Measurements from ENCODE around the gene KCNH5.

Gene KCNH5

GRCh38 chr14:62957562-62957961 is 87.7 kb downstream of the KCNH5 start:
- TF ChIP-seq CTCF (IDR thresholded peaks at IDR 0.05; ENCODE audit: borderline replicate concordance, control extremely low read depth, extremely low read depth, insufficient read depth, missing control alignments), result no peak
- in situ Hi-C loops (cut with MboI; ENCODE audit: low sequenced_read_pairs, unreplicated experiment), result no loop called here
- no peak for DNase-seq (ENCODE audit: low spot score)

GRCh38 chr14:62956413-62956812 is 88.8 kb downstream of the KCNH5 start:
- DNase-seq (ENCODE audit: low spot score), result no peak
- in situ Hi-C loops (cut with MboI; ENCODE audit: low sequenced_read_pairs, unreplicated experiment), result no loop called here

GRCh38 chr14:62954165-62954564 is 91.1 kb downstream of the KCNH5 start:
- no peak for TF ChIP-seq CTCF (IDR thresholded peaks at IDR 0.05; ENCODE audit: borderline replicate concordance, control extremely low read depth, extremely low read depth, insufficient read depth, missing control alignments)
- in situ Hi-C loops (cut with MboI; ENCODE audit: low sequenced_read_pairs, unreplicated experiment), result no loop called here
- no peak for DNase-seq (ENCODE audit: low spot score)

More at GRCh38 chr14:62956413-62956812, 88.8 kb downstream of the KCNH5 start:
- TF ChIP-seq CTCF (IDR thresholded peaks at IDR 0.05; ENCODE audit: borderline replicate concordance, control extremely low read depth, extremely low read depth, insufficient read depth, missing control alignments), result no peak

- DNase-seq (ENCODE audit: low spot score), result no peak
- in situ Hi-C loops (cut with MboI; ENCODE audit: low sequenced_read_pairs, unreplicated experiment), result no loop called here
- TF ChIP-seq CTCF (IDR thresholded peaks at IDR 0.05; ENCODE audit: borderline replicate concordance, control extremely low read depth, extremely low read depth, insufficient read depth, missing control alignments), result no peak
These were observed 93.0 kb downstream of the KCNH5 start for GRCh38 chr14:62952226-62952625.

- DNase-seq (ENCODE audit: low spot score), result no peak
- no peak for TF ChIP-seq CTCF (IDR thresholded peaks at IDR 0.05; ENCODE audit: borderline replicate concordance, control extremely low read depth, extremely low read depth, insufficient read depth, missing control alignments)
- in situ Hi-C loops (cut with MboI; ENCODE audit: low sequenced_read_pairs, unreplicated experiment), result no loop called here
These were observed 98.0 kb downstream of the KCNH5 start for GRCh38 chr14:62947301-62947700.

- no peak for TF ChIP-seq CTCF (IDR thresholded peaks at IDR 0.05; ENCODE audit: borderline replicate concordance, control extremely low read depth, extremely low read depth, insufficient read depth, missing control alignments)
- no peak for DNase-seq (ENCODE audit: low spot score)
- in situ Hi-C loops (cut with MboI; ENCODE audit: low sequenced_read_pairs, unreplicated experiment), result no loop called here
These were observed 99.0 kb downstream of the KCNH5 start for GRCh38 chr14:62946221-62946620.

- TF ChIP-seq CTCF (IDR thresholded peaks at IDR 0.05; ENCODE audit: borderline replicate concordance, control extremely low read depth, extremely low read depth, insufficient read depth, missing control alignments), result no peak
- in situ Hi-C loops (cut with MboI; ENCODE audit: low sequenced_read_pairs, unreplicated experiment), result no loop called here
- no peak for DNase-seq (ENCODE audit: low spot score)
These were observed 102.1 kb downstream of the KCNH5 start for GRCh38 chr14:62943202-62943601.
